GM23248 (cell line): ENCODE results near the gene S100A1. TPM values are rescaled to one million over a fixed set of nuclear protein-coding genes. Genes with fewer than 3 reads are reported as not detected.

Source experiments
- DNase-seq: peaks from one replicate; pipeline ENCODE4 v3.0.0-alpha.2; 2015
- H2AFZ ChIP-seq: fragments of 200-600 bp; sonication (generic); 2 replicates; pipeline ENCODE4 v1.6.1; 2016; ENCODE audit warnings: antibody characterized with exemption
- H3F3A ChIP-seq: fragments of 200-600 bp; sonication (generic); 2 replicates; pipeline ENCODE4 v1.6.1; 2016; ENCODE audit warnings: mild to moderate bottlenecking, antibody characterized with exemption, mixed run types; ENCODE audit not compliant: insufficient read depth
- H3K27ac ChIP-seq: fragments of 200-600 bp; sonication (generic); 2 replicates; pipeline ENCODE4 v1.5.1; 2016; ENCODE audit warnings: mild to moderate bottlenecking
- H3K27me3 ChIP-seq: fragments of 200-600 bp; sonication (generic); replicated peaks from 2 replicates; pipeline ENCODE4 v1.6.1; 2016; ENCODE audit warnings: mild to moderate bottlenecking; ENCODE audit not compliant: insufficient read depth
- H3K36me3 ChIP-seq: fragments of 200-600 bp; sonication (generic); 2 replicates; pipeline ENCODE4 v1.6.1; 2016; ENCODE audit warnings: low read depth, mild to moderate bottlenecking
- H3K4me1 ChIP-seq: fragments of 200-600 bp; sonication (generic); 2 replicates; pipeline ENCODE4 v1.6.1; 2016; ENCODE audit warnings: mild to moderate bottlenecking; ENCODE audit not compliant: insufficient read depth
- H3K4me2 ChIP-seq: fragments of 200-600 bp; sonication (generic); one replicate; pipeline ENCODE4 v1.6.1; 2016; ENCODE audit warnings: mild to moderate bottlenecking; ENCODE audit not compliant: unreplicated experiment
- H3K4me3 ChIP-seq: fragments of 200-600 bp; sonication (generic); 2 replicates; pipeline ENCODE4 v1.5.1; 2016; ENCODE audit warnings: mild to moderate bottlenecking
- H3K79me2 ChIP-seq: fragments of 200-600 bp; sonication (generic); 2 replicates; pipeline ENCODE4 v1.6.1; 2016; ENCODE audit warnings: mild to moderate bottlenecking; ENCODE audit not compliant: insufficient read depth
- H3K9ac ChIP-seq: fragments of 200-600 bp; sonication (generic); 2 replicates; pipeline ENCODE4 v1.6.1; 2016; ENCODE audit warnings: mild to moderate bottlenecking
- H3K9me2 ChIP-seq: fragments of 200-600 bp; sonication (generic); 2 replicates; pipeline ENCODE4 v1.6.1; 2016; ENCODE audit warnings: mixed run types, mild to moderate bottlenecking, moderate library complexity; ENCODE audit not compliant: insufficient read depth
- H3K9me3 ChIP-seq: fragments of 200-600 bp; sonication (generic); one replicate; pipeline ENCODE4 v1.6.1; 2017; ENCODE audit warnings: low read depth
- H4K20me1 ChIP-seq: fragments of 200-600 bp; sonication (generic); 2 replicates; pipeline ENCODE4 v1.6.0; 2016; ENCODE audit not compliant: insufficient read depth
- EZH2 ChIP-seq: fragments of 200-600 bp; sonication (generic); IDR thresholded peaks from 2 replicates; pipeline ENCODE4 v1.6.1; 2018; ENCODE audit warnings: antibody characterized with exemption, mild to moderate bottlenecking; ENCODE audit not compliant: insufficient read depth, poor library complexity, severe bottlenecking
- EZH2phosphoT487 ChIP-seq: fragments of 200-600 bp; sonication (generic); IDR thresholded peaks from 2 replicates; pipeline ENCODE4 v1.6.1; 2018; ENCODE audit warnings: antibody characterized with exemption, moderate library complexity, mild to moderate bottlenecking, low read depth; ENCODE audit not compliant: insufficient read depth
- WGBS, 2 experiments: methylation state at CpG; one replicate each; pipeline ENCODE4 v1.1.6; 2015 to 2017; ENCODE audit warnings: low lambda C conversion rate in 2 of 2, low coverage in 1 of 2; ENCODE audit errors: missing lambda C conversion rate in 2 of 2; 5-methylcytosine and 5-hydroxymethylcytosine counted together
- in situ Hi-C: fragments of 300-500 bp; cut with MboI; formaldehyde crosslinking; loops from 2 replicates; pipeline ENCODE4 v1.15.0; 2020
- polyA plus RNA-seq: library from polyadenylated mRNA; unstranded; fragments of >200 nt; fragmentation: Nextera tagmentation; extraction: Ambion mirVana; gene quantifications from 2 replicates; pipeline ENCODE4 v1.2.1, GENCODE V29; 2016
- total RNA-seq: library from RNA; depleted of rRNA; stranded (reverse); fragments of >200 nt; shearing (Covaris generic); gene quantifications from 2 replicates; pipeline ENCODE4 v1.2.3, GENCODE V29; 2014

S100A1 gene
- total and polyA plus RNA-seq, 2 experiments from 2014 or later: 0.30 TPM; not detected in 1

DNA sequence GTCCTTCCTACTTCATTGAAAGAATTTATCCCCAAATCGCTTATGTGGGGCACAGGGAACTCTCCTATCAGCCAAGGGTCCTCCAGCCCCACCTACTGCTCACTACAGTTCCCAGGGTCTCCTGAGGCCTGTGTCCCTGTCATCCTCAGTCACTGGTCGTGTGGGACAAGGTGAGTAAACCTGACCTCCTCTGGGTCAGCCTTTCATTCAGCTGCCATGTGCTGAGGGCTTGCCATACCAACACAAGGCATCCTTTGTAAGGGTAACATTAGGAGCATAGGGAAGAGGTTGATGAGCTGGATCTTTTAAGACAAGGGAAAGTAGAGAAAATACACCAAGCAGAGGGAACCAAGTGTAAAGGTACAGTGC is 19.1 kb downstream of the S100A1 start:
- Histone ChIP-seq H3K9me3 (no peaks in the 10 kb centered on the region), H3K9ac (no peak overlapping the region), H3K4me3 (no peak overlapping the region), H3K36me3 (peaks cover 39% of the 10 kb centered on the region), H3K79me2 (peaks cover 16% of the 10 kb centered on the region), H4K20me1 (no peaks in the 10 kb centered on the region), H2AFZ (no peak overlapping the region), H3K9me2 (no peaks in the 10 kb centered on the region), H3K4me1 (no peaks in the 10 kb centered on the region), H3K4me2 (no peak overlapping the region), H3K27me3 (no peaks in the 10 kb centered on the region), H3K27ac (no peak overlapping the region), H3F3A (peaks cover 30% of the 10 kb centered on the region)
- in situ Hi-C loops: no loop called here
- no peak for TF ChIP-seq EZH2
- TF ChIP-seq EZH2phosphoT487: no peak
- no peak for DNase-seq
- WGBS, 2 experiments: 34 to 38% methylated on average over 2 of the region's 2 CpGs

DNA sequence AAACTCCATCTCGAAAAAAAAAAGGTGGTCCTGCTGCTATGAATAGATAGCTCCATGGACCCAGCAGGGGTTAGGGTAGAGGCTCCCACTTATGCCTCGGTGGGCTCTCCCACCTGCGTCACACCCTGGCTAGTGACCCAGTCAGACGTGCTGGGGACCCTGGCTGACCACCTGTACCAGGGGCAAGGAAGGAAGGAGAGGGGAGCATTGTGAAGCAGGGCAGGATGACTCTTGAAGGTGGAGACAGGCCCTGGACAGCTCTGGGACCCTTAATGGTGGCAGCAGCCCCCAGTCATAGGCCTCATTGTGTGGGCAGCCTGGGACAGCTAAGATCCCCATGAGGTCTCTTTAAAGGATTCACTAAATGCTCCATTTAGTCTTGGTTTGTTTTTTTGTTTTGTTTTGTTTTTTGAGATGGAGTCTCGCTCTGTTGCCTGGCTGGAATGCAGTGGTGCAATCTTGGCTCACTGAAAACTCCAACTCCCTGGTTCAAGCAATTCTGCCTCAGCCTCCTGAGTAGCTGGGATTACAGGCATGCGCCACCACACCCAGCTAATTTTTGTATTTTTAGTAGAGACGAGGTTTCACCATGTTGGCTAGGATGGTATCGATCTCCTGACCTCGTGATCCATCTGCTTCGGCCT is 19.9 kb downstream of the S100A1 start:
- TF ChIP-seq EZH2: no peak
- no peak for TF ChIP-seq EZH2phosphoT487
- Histone ChIP-seq H3K9me3 (no peaks in the 10 kb centered on the region), H3K27me3 (no peaks in the 10 kb centered on the region), H3K27ac (no peak overlapping the region), H2AFZ (no peak overlapping the region), H3K4me2 (no peak overlapping the region), H3K9me2 (no peaks in the 10 kb centered on the region), H3K79me2 (peaks cover 9% of the 10 kb centered on the region; the same call in 1 of the 2 replicates), H3K4me1 (peaks cover 7% of the 10 kb centered on the region), H4K20me1 (no peaks in the 10 kb centered on the region), H3K4me3 (no peak overlapping the region), H3F3A (peaks cover 34% of the 10 kb centered on the region), H3K9ac (no peak overlapping the region), H3K36me3 (peaks cover 31% of the 10 kb centered on the region)
- in situ Hi-C loops: no loop called here
- 81% methylated on average over 10 of the region's 10 CpGs for WGBS, 2 experiments
- DNase-seq: no peak

DNA sequence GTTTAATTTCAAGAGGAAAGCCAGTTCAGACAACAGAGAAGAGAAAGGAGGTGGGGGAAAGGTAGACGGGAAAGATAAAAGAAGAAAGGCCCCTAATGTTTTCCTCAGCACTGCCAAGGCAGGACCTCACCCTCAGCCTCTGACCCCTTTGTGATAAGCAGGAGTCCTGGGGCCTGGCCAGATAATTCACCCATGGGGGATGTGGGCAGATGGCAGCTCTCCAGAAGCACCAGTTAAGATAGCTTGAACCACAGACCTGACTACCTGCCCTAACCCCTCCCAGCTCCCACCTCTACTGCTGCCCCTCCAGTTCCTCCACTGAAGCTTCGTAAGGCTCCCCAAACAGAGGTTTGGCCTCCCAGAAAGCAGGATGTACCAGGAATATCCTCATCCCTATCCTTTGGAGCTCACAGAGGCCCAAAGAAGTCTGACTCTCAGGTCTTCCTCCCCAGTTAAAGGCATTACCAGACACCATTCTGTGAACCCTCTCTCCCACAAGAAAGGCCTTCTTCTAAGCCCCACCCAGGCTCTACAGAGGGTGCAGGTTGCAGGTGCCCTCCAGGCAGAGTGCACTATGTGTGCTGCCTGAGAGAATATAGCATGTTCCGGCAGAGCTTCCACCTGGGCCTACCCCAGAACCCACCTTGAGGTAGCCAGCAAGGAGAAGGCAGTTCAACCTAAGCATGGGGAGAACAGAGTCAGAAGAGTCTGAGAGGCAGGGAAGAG is 21.1 kb downstream of the S100A1 start:
- no peak overlapping the region for H3K4me2 ChIP-seq
- H4K20me1 ChIP-seq: no peaks in the 10 kb centered on the region
- H3K36me3 ChIP-seq: peaks cover 19% of the 10 kb centered on the region
- no peak overlapping the region for H3K9ac ChIP-seq
- no peak overlapping the region for H2AFZ ChIP-seq
- in situ Hi-C loops: no loop called here
- no peaks in the 10 kb centered on the region for H3K27me3 ChIP-seq
- no peak overlapping the region for H3K4me3 ChIP-seq
- peaks cover 31% of the 10 kb centered on the region for H3F3A ChIP-seq
- DNase-seq: no peak
- no peaks in the 10 kb centered on the region for H3K9me3 ChIP-seq
- TF ChIP-seq EZH2: no peak
- no peak for TF ChIP-seq EZH2phosphoT487
- peaks cover 11% of the 10 kb centered on the region for H3K4me1 ChIP-seq
- peaks cover 2% of the 10 kb centered on the region; the same call in 1 of the 2 replicates for H3K79me2 ChIP-seq
- WGBS, 2 experiments: 19 to 29% methylated on average over 3 of the region's 3 CpGs
- H3K27ac ChIP-seq: no peak overlapping the region
- no peaks in the 10 kb centered on the region for H3K9me2 ChIP-seq

DNA sequence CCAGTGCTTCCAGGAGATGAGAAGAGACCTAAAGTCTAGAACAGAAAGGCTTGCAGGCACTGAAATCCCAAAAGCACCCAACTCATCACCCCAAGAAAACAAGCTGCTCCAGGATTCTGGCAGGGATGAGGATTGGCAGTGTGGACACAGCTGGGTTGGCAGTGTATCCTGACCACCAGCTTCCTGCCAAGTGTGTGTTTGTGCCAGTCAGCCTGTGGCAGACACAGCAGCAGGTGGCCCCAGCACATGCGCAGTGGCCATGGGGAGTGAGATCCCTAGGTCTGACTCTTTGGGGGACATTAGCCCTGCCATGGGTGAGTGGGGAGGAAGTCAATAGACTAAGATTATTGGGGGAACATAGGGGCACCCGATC is 21.6 kb downstream of the S100A1 start:
- Histone ChIP-seq H3K36me3 (peaks cover 14% of the 10 kb centered on the region), H3F3A (peaks cover 28% of the 10 kb centered on the region), H3K27me3 (no peaks in the 10 kb centered on the region), H4K20me1 (no peaks in the 10 kb centered on the region), H2AFZ (no peak overlapping the region), H3K4me3 (no peak overlapping the region), H3K79me2 (no peaks in the 10 kb centered on the region), H3K4me1 (peaks cover 11% of the 10 kb centered on the region), H3K9ac (no peak overlapping the region), H3K9me2 (no peaks in the 10 kb centered on the region), H3K9me3 (no peaks in the 10 kb centered on the region), H3K27ac (no peak overlapping the region), H3K4me2 (no peak overlapping the region)
- in situ Hi-C loops: no loop called here
- DNase-seq: no peak
- 96 to 100% methylated on average over 2 of the region's 2 CpGs for WGBS, 2 experiments
- no peak for TF ChIP-seq EZH2phosphoT487
- TF ChIP-seq EZH2: no peak
